H9 (cell line): ENCODE data around the gene TCF20. TPM values are rescaled to one million over a fixed set of nuclear protein-coding genes. Genes with fewer than 3 reads are reported as not detected.

Experiments
- DNase-seq: peaks from one replicate; pipeline ENCODE4 v3.0.0-alpha.2; 2017
- H2AFZ ChIP-seq: one replicate; pipeline ENCODE4 v1.6.1; 2013; ENCODE audit warnings: mild to moderate bottlenecking, low read length, control low read depth, moderate library complexity
- H2AK5ac ChIP-seq: 2 replicates; pipeline ENCODE4 v1.6.1; 2013; ENCODE audit warnings: low read length, control low read depth, mixed read lengths; ENCODE audit not compliant: insufficient read length
- H2BK120ac ChIP-seq: one replicate; pipeline ENCODE4 v1.6.1; 2013; ENCODE audit warnings: low read depth, mild to moderate bottlenecking, low read length, control low read depth, inconsistent platforms; ENCODE audit not compliant: poor library complexity, severe bottlenecking
- H2BK12ac ChIP-seq: 2 replicates; pipeline ENCODE4 v1.6.1; 2013; ENCODE audit warnings: low read length, control low read depth, mixed read lengths, low read depth; ENCODE audit not compliant: insufficient read length
- H2BK15ac ChIP-seq: 2 replicates; pipeline ENCODE4 v1.6.1; 2013; ENCODE audit warnings: low read depth, low read length, control low read depth
- H2BK20ac ChIP-seq: one replicate; pipeline ENCODE4 v1.6.1; 2013; ENCODE audit warnings: low read depth, mild to moderate bottlenecking, low read length, control low read depth, inconsistent platforms; ENCODE audit not compliant: poor library complexity, severe bottlenecking
- H2BK5ac ChIP-seq: 2 replicates; pipeline ENCODE4 v1.6.1; 2013; ENCODE audit warnings: low read length, control low read depth, mixed read lengths; ENCODE audit not compliant: insufficient read length
- H3K14ac ChIP-seq: 2 replicates; pipeline ENCODE4 v1.6.1; 2013; ENCODE audit warnings: low read length, control low read depth; ENCODE audit not compliant: insufficient read depth
- H3K18ac ChIP-seq: 2 replicates; pipeline ENCODE4 v1.6.1; 2013; ENCODE audit warnings: low read depth, mild to moderate bottlenecking, mixed read lengths, low read length, control low read depth; ENCODE audit not compliant: insufficient read length
- H3K23ac ChIP-seq: 2 replicates; pipeline ENCODE4 v1.6.1; 2013; ENCODE audit warnings: low read length, control low read depth, mixed read lengths, low read depth; ENCODE audit not compliant: insufficient read length
- H3K23me2 ChIP-seq: 2 replicates; pipeline ENCODE4 v1.6.1; 2013; ENCODE audit warnings: low read depth, mild to moderate bottlenecking, mixed read lengths, low read length, control low read depth; ENCODE audit not compliant: insufficient read length, poor library complexity, severe bottlenecking
- H3K27ac ChIP-seq: 2 replicates; pipeline ENCODE4 v1.5.1; 2013; ENCODE audit warnings: low read length, control low read depth, mixed read lengths, low read depth; ENCODE audit not compliant: insufficient read length
- H3K27me3 ChIP-seq: 2 replicates; pipeline ENCODE4 v1.6.1; 2013; ENCODE audit warnings: low read length, control low read depth, inconsistent platforms; ENCODE audit not compliant: insufficient read depth
- H3K4ac ChIP-seq: 2 replicates; pipeline ENCODE4 v1.6.1; 2013; ENCODE audit warnings: low read depth, mild to moderate bottlenecking, control low read depth, inconsistent platforms, low read length, moderate library complexity
- H3K4me1 ChIP-seq: 2 replicates; pipeline ENCODE4 v1.6.1; 2013; ENCODE audit warnings: low read length, control low read depth, inconsistent platforms; ENCODE audit not compliant: insufficient read depth
- H3K4me2 ChIP-seq: 2 replicates; pipeline ENCODE4 v1.6.1; 2013; ENCODE audit warnings: low read length, control low read depth, mixed read lengths; ENCODE audit not compliant: insufficient read length, insufficient read depth
- H3K56ac ChIP-seq: 2 replicates; pipeline ENCODE4 v1.6.1; 2013; ENCODE audit warnings: low read depth, mild to moderate bottlenecking, mixed read lengths, low read length, control low read depth; ENCODE audit not compliant: insufficient read length
- H3K79me1 ChIP-seq: 2 replicates; pipeline ENCODE4 v1.6.1; 2013; ENCODE audit warnings: low read depth, mild to moderate bottlenecking, moderate library complexity, low read length, control low read depth, inconsistent platforms; ENCODE audit not compliant: insufficient read depth, poor library complexity, severe bottlenecking
- H3K79me2 ChIP-seq: 2 replicates; pipeline ENCODE4 v1.6.1; 2013; ENCODE audit warnings: low read length, control low read depth, inconsistent platforms; ENCODE audit not compliant: insufficient read depth
- H3K9ac ChIP-seq: 2 replicates; pipeline ENCODE4 v1.6.1; 2013; ENCODE audit warnings: low read length, control low read depth, mixed read lengths; ENCODE audit not compliant: insufficient read length; ENCODE audit errors: extremely low read depth
- H3K9me3 ChIP-seq: one replicate; pipeline ENCODE4 v1.6.1; 2013; ENCODE audit warnings: low read depth, low read length, inconsistent platforms; ENCODE audit not compliant: control insufficient read depth
- H3T11ph ChIP-seq: one replicate; pipeline ENCODE4 v1.6.1; 2013; ENCODE audit warnings: mild to moderate bottlenecking, low read length, control low read depth, inconsistent platforms
- H4K20me1 ChIP-seq: one replicate; pipeline ENCODE4 v1.6.1; 2013; ENCODE audit not compliant: control insufficient read depth, insufficient read length, insufficient read depth
- H4K5ac ChIP-seq: 2 replicates; pipeline ENCODE4 v1.6.1; 2013; ENCODE audit warnings: low read depth, mild to moderate bottlenecking, mixed read lengths, low read length, control low read depth; ENCODE audit not compliant: insufficient read length
- H4K8ac ChIP-seq: replicated peaks from 2 replicates; pipeline ENCODE4 v1.6.1; 2013; ENCODE audit warnings: low read length, control low read depth, mixed read lengths, low read depth; ENCODE audit not compliant: insufficient read length
- H4K91ac ChIP-seq: 2 replicates; pipeline ENCODE4 v1.6.1; 2013; ENCODE audit warnings: low read depth, mild to moderate bottlenecking, moderate library complexity, mixed read lengths, low read length, control low read depth; ENCODE audit not compliant: insufficient read length
- H3K27ac Mint-ChIP-seq, 3 experiments: 2 replicates in 2 of 3; 3 replicates in 1 of 3; pipeline ENCODE4 v1.8.0; 2020 to 2021; ENCODE audit warnings: mixed read lengths in 3 of 3, mild to moderate bottlenecking in 1 of 3, moderate library complexity in 1 of 3
- H3K27me3 Mint-ChIP-seq: 2 replicates; pipeline ENCODE4 v1.8.0; 2021; ENCODE audit warnings: low read depth, mild to moderate bottlenecking, moderate library complexity, mixed read lengths
- H3K36me3 Mint-ChIP-seq, 3 experiments: 2 replicates in 2 of 3; 3 replicates in 1 of 3; pipeline ENCODE4 v1.8.0; 2020 to 2021; ENCODE audit warnings: low read depth in 3 of 3, mixed read lengths in 3 of 3; ENCODE audit not compliant: insufficient read depth in 1 of 3
- H3K4me1 Mint-ChIP-seq, 2 experiments: 2 replicates each; pipeline ENCODE4 v1.8.0; 2020; ENCODE audit warnings: mixed read lengths in 2 of 2
- H3K4me3 Mint-ChIP-seq, 2 experiments: 2 replicates in 1 of 2; 3 replicates in 1 of 2; pipeline ENCODE4 v1.8.0; 2020 to 2021; ENCODE audit warnings: mild to moderate bottlenecking in 2 of 2, mixed read lengths in 2 of 2, moderate library complexity in 1 of 2
- H3K9me3 Mint-ChIP-seq, 2 experiments: 2 replicates in 1 of 2; 3 replicates in 1 of 2; pipeline ENCODE4 v1.8.0; 2020; ENCODE audit warnings: mild to moderate bottlenecking in 2 of 2, mixed read lengths in 2 of 2, moderate library complexity in 1 of 2
- WGBS: extraction: QIAGEN DNeasy Blood & Tissue Kit; methylation state at CpG from one replicate; pipeline ENCODE4 v1.1.7; 2013; ENCODE audit warnings: missing lambda C conversion rate, low lambda C conversion rate, mixed read lengths; ENCODE audit not compliant: insufficient read length; ENCODE audit errors: extremely low coverage; 5-methylcytosine and 5-hydroxymethylcytosine counted together
- total RNA-seq: library from RNA; stranded (reverse); gene quantifications from 2 replicates; pipeline ENCODE4 v1.2.1, GENCODE V29; 2021
- TF ChIP-seq, protein P1 (sequence below): fragments of 200-600 bp; sonication (generic); conservative IDR thresholded peaks from 3 replicates; pipeline ENCODE4 v1.8.0; 2021; ENCODE audit warnings: antibody characterized with exemption, mild to moderate bottlenecking

Gene TCF20
- total RNA-seq, 1 experiment from 2014 or later, result 75.6 TPM

DNA sequence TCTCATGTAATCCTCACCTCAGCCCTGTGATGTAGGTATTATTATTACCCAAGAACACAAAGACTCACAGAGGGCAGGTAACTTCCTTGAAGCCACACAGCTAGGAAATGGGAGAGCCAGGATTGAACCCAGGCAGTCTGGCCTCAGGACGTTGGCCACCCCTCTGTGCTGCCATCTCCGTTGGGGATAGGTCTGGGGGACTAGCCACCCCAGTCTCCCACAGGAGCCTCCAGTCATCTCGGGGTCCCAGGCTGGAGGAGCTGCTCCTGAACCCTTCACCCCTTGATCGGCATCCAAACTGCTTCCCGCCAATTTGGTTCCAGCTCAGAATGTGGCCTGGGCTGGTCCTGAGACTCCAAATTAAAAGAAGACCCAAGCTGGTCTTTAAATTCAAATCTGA lies 10.4 kb upstream of the TCF20 start:
- Histone ChIP-seq H2BK20ac (no peak overlapping the region), H3K9me3 (no peaks in the 10 kb centered on the region), H3K56ac (no peak overlapping the region), H4K8ac (no peak overlapping the region), H3K9ac (no peak overlapping the region), H3K27ac (no peak overlapping the region), H3K4me1 (no peaks in the 10 kb centered on the region), H3K23me2 (peaks cover 8% of the 10 kb centered on the region), H3K14ac (no peak overlapping the region), H3K18ac (no peak overlapping the region), H3K79me2 (no peaks in the 10 kb centered on the region; the same call in 1 of the 2 replicates), H2AK5ac (no peak overlapping the region), H2BK5ac (no peak overlapping the region), H3K23ac (no peak overlapping the region), H4K20me1 (no peaks in the 10 kb centered on the region), H3K4ac (no peak overlapping the region), H3K79me1 (no peaks in the 10 kb centered on the region), H2AFZ (no peak overlapping the region), H3K4me2 (no peak overlapping the region), H3K27me3 (peaks cover 10% of the 10 kb centered on the region; the same call in 1 of the 2 replicates), H2BK120ac (no peak overlapping the region), H4K5ac (no peak overlapping the region), H2BK15ac (no peak overlapping the region), H4K91ac (no peak overlapping the region), H3T11ph (no peak overlapping the region), H2BK12ac (no peak overlapping the region)
- peak; percentile 15 for DNase-seq
- Mint-ChIP-seq H3K4me3 (no peak overlapping the region), H3K4me1 (peaks cover 25 to 41% of the 10 kb centered on the region in 2 experiments), H3K27ac (no peak overlapping the region), H3K9me3 (no peaks in the 10 kb centered on the region; a peak in 1 of 5 replicates), H3K27me3 (peaks cover 94% of the 10 kb centered on the region), H3K36me3 (peaks cover 5 to 8% (median 5%) of the 10 kb centered on the region in 3 experiments; a peak in 5 of 7 replicates)
- no CpG with 5 or more reads among the region's 5 CpGs for WGBS
- TF ChIP-seq, protein P1, sequence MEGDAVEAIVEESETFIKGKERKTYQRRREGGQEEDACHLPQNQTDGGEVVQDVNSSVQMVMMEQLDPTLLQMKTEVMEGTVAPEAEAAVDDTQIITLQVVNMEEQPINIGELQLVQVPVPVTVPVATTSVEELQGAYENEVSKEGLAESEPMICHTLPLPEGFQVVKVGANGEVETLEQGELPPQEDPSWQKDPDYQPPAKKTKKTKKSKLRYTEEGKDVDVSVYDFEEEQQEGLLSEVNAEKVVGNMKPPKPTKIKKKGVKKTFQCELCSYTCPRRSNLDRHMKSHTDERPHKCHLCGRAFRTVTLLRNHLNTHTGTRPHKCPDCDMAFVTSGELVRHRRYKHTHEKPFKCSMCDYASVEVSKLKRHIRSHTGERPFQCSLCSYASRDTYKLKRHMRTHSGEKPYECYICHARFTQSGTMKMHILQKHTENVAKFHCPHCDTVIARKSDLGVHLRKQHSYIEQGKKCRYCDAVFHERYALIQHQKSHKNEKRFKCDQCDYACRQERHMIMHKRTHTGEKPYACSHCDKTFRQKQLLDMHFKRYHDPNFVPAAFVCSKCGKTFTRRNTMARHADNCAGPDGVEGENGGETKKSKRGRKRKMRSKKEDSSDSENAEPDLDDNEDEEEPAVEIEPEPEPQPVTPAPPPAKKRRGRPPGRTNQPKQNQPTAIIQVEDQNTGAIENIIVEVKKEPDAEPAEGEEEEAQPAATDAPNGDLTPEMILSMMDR, result no peak
